T-helper 22 cell (primary cell): ENCODE measurements around the gene ACP6.

Experiments used
- DNase-seq: peaks from one replicate; pipeline ENCODE4 v3.0.0-alpha.2; 2020; ENCODE audit warnings: low read depth

The ACP6 gene

DNA sequence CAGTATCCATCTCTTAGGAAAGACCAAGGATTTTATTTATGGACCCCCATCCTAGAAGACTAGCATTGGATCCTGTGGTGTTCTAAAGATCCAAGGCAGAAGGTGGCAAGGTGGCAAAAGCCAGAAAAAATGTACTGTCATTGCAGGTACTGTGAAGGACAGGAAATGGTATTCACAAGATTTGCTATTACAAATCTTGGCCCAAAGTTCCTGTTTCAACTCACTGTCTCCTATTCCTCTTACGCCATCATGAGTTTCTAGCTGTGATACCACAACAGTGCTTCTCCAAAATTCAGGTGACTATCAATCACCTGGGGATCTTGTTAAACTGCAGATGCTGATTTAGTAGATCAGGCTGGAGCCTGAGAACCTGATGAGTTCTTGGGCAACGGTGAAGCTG lies 21.4 kb downstream of the ACP6 start:
- no peak for DNase-seq

DNA sequence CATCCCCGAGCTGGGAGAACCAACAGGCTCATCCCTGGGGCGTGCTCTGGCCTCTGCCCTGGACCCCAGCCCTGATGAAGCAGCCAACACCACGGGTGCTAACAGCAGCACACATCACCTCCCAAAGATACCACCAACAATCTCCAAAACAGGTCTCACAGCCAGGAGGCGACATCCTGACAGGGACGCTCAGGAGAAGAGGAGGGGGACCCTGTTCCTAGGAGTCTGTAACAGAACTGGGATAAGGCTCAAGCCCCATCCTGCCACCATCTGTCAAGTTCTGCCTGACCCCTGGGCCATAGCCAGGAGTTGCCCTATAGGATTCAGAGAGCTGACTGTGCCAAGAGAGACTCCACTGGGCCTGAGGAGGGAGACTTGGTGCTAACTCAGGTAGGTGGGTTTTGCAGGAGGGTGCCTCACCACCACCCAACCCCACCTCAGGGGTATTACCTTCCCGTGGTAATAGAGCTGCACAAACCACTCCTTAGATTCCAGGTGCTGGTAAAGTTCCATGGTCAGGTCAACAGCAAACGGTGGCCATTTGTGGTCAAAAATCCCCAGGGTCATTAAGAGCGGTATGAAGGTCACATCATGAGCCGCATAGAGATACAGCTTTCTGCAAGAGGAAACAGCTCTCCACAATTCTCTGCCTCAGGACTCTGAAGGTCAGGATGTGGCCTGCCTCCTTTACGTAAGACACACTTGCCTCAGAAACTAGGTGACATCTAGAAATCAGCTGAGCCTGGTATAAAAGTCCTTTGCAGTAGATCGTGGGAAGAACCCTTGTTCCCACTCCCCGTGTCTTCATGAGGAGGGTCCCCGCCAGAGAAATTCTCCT lies 22.3 kb downstream of the ACP6 start:
- peak; percentile 37 for DNase-seq

DNA sequence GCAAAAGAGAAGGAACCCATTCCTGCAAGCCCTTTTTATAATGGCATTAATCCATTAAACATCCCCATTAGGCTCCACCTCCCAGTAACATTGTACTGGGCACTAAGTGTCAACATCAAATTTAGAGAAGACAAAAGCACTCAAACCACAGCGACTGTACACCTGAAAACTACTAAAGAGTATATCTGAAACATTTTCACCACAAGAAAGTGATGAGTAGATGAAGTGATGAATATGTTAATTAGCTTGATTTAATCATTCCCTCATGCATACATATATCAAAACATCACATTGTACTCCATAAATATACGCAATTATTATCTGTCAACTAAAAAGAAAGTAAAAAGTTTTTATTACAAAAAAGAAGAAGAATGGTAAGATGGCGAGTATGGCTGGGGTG lies 26.4 kb downstream of the ACP6 start:
- DNase-seq, result no peak

DNA sequence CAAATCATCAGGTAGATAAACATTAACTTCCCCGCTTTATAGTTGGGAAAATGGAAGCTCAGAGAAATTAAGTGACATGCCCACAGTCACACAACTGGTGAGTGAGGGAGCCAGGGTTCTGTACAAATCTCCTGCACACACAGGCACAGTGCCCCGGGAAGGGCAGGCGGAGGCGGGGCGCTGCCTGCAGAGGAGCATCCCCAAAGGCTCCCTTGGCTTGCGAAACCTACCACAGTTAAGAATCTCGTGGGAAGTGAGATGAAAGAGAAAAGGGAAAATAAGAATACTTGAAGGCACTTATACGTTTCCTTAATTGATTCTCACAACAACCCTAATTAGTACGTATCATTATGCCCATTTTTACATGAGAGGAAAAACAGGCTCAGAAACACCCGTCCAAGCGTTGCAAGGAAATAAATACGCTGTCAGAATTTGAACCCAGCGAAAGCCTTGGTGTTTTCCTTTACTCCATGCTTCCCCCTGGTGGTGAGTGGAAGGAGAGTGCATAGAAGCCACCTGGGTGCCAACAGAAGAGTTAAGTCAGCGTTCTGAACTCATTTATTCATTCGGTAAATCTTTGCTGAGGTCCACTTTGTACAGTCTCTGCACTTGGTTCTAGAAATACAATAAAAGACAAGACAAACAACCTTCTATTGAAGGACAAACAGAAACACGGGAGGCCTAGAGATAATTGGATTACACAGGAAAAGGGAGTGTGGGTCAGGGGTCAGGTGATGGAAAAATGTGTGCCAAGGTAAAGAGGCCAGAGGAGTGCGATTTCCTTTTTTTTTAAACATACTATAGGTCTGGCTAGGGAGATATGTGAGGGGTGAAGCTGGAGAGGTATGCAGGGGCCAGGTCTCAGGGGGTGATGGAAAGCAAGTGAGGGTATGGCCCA lies 28.4 kb downstream of the ACP6 start:
- no peak for DNase-seq

DNA sequence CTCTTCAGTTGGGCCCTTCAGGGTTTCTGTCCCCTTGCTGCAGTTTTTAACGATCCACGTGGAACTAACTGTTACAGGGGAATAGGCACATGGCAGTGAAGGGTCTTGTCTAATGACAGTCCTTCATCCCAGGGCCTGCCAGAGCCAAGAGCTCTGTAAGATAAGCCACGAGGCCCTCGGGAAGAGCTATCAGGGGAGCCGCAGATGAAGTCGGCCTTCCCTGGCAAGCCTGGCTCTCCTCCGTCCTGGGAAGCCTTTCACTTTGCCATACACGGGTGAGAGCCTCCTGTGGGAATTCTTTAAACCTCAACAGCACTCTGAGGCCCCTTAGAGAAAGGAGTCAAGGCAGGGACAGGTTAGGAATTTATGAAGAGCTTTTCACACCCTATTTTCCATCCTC lies 29.0 kb downstream of the ACP6 start:
- no peak for DNase-seq

DNA sequence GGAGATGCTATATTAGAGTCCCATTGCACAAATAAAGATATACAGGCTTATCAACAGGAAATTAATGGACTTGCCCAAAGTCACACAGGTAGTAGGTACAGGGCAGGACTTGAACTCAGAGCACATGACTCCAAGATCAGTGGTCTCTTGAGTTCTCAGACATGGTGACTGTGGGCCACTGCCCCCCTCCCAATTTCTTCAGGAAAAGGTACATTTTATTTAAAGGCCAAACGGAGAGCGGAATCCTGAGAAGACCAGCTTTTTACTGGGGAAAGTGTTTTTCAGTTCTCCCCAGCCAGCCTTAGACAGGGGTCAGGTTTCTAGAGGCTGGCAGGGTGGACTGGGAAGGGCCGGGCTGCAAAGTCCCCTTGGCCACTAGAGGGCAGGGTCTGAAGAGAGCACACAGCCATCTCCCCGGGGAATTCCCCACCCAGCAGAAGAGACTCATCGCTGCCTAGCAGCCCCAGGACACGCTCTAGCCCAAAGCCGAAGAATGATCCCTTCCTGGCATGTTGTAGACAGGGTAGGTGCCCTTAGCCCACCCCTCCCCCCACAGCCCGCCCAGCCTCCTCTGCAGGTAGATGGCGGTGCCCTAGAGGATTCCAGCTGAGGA lies 29.7 kb downstream of the ACP6 start:
- peak; percentile 62 for DNase-seq

DNA sequence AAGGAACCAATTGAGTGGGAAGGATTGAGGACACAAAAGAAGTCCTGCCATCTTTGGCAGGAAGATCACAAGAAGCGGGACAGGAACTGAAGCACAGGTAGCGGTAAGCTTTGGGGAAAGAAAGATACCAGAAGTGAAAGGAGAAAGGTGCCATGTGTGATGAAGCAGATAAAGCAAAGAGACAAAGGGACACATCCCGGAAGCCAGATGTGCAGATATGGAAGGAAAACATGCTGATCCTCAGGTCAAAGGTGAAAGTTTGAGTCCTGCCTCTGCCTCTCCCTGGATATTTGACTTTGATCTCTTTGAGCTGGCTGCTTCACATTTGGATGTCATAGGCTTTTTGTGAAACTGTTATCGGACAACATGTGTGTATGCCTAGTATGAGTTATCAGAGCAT lies 34.0 kb downstream of the ACP6 start:
- DNase-seq, result no peak

DNA sequence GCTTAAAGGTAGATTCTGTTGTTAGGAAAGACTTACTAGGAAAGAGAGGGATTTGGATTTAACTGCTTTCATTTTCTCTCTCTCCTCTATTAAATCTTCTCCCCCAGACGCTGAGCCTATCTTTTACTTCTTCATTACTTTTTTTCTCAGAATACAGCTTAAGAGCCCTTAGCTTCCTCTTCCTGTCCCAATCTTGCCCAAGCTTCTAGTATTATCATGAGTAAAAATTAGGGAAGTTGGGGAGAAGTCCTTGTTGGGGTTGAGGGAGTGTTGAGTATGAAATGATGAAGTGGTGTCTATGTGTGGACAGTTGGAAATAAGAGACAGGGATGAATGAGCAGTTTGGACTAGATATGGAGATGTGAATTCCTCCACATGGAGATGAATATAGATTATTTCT lies 35.0 kb downstream of the ACP6 start:
- DNase-seq, result no peak

- no peak for DNase-seq
These were observed 35.7 kb downstream of the ACP6 start for GRCh38 chr1:147634645-147635044.

GRCh38 chr1:147633759-147634158 lies 36.6 kb downstream of the ACP6 start:
- no peak for DNase-seq

DNA sequence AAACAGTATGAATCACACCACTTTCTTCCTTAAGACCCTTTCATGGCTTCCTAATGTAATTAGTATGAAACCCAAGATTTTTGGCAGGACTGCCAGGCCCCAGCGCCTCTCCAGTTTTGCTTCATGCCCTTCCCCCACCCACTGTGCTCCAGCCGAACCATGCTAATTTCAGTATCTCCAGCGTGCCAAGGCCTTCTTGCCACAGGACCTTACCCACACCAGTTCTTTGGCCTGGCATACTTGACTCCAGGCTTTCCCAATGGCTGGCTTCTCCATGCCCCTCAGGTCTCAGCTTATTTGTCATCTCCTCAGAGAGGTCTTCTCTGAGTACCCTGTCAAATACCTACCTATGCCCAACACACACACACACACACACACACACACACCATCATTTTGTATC lies 38.5 kb downstream of the ACP6 start:
- DNase-seq, result no peak

- no peak for DNase-seq
These were observed 39.9 kb downstream of the ACP6 start for GRCh38 chr1:147630447-147630846.

DNA sequence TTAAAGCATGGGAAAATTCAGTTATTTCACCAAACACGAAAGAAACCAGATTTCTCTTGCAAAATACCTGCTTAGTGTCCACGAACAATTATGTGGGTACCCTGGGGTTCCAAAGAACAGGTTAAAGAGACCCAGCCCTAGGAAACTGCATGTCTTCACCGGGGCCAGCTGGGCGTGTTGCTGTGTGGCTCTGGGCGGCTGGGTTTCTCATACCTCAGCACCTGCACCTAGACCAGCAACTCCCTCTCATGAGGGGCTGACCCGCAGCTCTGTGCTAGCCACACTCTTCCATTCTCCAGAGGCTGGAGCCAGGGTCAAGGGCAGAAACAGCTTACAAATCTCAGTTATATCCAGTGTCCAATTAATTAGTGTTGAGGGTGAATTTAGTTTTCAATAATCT lies 40.3 kb downstream of the ACP6 start:
- DNase-seq, result no peak

DNA sequence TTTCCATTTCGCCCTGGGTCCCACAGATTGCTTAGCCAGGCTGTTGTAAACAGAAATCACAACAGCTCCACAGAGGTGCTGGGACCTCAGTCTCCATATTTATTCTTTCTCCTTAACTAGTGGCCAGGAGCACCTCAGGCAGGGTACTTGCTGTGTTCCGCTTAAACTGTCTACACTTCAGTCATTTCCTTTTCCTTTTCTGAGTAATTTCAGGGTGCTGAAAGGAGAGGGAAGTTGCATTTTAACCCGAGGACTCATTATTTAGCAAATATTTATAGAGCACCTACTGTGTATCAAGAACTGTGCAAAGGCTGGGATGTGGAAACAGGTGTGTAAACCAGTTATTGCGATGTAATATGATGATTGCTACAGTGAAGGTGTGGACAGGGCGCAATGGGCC lies 41.9 kb downstream of the ACP6 start:
- DNase-seq, result no peak

- DNase-seq, result no peak
These were observed 42.8 kb downstream of the ACP6 start for GRCh38 chr1:147627435-147628110.

- no peak for DNase-seq
These were observed 43.6 kb downstream of the ACP6 start for GRCh38 chr1:147626739-147627138.

- no peak for DNase-seq
These were observed 44.0 kb downstream of the ACP6 start for GRCh38 chr1:147626291-147626690.

DNA sequence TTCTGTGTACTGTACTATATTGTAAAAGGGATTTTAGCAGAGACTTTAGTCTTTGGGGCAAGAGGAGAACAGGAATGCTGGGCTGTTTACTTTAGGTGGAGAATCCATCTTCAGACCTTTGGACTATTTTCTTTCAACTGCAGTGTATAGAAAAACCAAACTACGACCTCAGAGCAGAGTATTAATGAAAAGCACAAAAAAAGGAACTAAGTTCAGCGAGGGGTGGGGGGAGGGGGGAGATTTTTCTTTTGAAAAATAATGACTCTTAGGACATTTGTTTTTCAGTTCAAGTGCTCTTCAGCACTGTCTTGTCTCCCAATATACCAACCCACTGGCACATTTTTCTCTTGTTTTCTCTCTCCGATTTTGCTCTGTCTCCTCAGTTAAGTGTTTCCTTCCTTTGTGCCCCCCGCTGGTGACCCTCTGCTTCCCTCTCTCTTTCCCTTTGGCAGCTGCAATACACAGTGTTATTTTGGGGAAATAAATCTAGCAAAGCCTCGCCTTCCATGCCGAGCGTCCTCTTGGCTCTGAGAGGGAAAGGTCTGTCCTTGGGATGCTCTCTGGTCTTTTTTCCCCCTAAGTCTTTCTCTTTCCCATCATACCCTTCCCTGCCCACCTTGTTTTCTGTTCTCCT lies 44.8 kb downstream of the ACP6 start:
- DNase-seq, result no peak

DNA sequence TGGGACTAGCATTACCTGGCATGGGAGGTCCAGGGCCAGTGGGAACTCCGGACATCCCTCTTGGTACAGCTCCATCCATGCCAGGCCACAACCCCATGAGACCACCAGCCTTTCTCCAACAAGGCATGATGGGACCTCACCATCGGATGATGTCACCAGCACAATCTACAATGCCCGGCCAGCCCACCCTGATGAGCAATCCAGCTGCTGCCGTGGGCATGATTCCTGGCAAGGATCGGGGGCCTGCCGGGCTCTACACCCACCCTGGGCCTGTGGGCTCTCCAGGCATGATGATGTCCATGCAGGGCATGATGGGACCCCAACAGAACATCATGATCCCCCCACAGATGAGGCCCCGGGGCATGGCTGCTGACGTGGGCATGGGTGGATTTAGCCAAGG lies 45.8 kb downstream of the ACP6 start:
- DNase-seq, result no peak

GRCh38 chr1:147624011-147624410 lies 46.3 kb downstream of the ACP6 start:
- no peak for DNase-seq

DNA sequence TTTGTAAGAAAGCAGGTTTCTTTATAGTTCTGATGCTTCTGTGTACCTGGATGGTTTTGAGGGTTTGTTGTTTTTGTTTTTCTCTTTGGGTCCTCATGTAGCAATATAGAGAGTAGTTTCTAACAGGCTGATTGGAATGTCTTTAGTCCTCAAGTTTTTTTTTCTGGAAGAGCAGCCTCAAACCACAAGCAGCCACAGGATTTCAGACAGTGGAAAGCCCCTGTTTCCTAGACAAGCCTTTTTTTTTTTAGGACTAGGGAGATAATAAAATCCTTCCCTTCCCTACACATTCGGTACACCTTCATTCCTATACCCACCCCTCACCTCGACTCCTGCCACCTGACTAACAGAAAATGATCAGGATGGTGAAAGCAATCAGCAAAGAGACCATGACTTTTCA lies 47.6 kb downstream of the ACP6 start:
- DNase-seq, result no peak

DNA sequence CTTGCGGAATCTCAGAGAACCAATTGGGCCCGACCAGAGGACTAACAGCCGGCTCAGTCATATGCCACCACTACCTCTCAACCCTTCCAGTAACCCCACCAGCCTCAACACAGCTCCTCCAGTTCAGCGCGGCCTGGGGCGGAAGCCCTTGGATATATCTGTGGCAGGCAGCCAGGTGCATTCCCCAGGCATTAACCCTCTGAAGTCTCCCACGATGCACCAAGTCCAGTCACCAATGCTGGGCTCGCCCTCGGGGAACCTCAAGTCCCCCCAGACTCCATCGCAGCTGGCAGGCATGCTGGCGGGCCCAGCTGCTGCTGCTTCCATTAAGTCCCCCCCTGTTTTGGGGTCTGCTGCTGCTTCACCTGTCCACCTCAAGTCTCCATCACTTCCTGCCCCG lies 49.8 kb downstream of the ACP6 start:
- DNase-seq, result no peak
